Amniotic stem cell (primary cell): ENCODE measurements around the gene SNX9.
"Not testable (repeated sequence)": the region's sequence is repeated elsewhere in the genome, so short reads cannot be mapped to it uniquely, and the experiment has no call there.

Experiments used
- DNase-seq: peaks from one replicate; lab custom pipeline; 2025; lab: John Stamatoyannopoulos, UW

Gene SNX9

DNA sequence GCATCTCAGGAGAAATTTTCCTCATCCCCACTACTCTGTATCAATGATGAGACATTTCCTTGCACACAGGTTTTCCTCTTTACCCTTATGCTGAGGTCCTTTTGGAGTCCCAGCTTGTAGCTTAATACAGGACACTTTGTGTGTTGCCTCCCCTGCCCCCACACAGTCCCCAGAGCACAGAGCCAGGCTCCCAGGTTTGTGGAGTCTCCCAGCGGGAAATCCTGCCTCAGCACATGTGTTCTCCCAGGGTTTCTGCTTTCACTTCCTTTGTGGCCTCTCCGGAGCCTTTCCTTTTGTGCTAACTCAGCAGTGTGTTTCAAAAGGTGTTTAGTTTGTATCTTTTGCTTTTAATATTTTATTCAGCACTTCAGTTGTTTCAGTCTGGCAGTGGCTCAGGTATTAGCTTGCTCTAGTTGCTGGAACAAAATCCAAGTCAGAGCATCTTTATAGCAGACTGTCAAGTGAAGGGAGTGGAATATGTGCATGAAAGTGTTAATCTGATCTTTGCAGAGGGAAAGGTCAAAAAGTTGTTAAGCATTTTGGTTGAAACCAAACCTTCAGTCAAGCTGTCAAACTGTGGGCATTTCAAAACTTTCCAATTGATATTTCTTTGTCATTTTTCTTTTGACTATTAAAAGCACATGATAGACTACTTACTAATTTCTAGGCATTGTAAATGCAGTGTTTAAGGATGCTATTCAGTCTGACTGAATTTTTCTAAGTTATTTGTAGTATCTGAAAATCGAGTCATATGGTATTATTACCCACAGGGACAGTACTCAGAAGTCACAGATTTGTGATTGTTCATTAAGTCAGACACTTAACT lies 8.6 kb downstream of the SNX9 start:
- DNase-seq = no peak

DNA sequence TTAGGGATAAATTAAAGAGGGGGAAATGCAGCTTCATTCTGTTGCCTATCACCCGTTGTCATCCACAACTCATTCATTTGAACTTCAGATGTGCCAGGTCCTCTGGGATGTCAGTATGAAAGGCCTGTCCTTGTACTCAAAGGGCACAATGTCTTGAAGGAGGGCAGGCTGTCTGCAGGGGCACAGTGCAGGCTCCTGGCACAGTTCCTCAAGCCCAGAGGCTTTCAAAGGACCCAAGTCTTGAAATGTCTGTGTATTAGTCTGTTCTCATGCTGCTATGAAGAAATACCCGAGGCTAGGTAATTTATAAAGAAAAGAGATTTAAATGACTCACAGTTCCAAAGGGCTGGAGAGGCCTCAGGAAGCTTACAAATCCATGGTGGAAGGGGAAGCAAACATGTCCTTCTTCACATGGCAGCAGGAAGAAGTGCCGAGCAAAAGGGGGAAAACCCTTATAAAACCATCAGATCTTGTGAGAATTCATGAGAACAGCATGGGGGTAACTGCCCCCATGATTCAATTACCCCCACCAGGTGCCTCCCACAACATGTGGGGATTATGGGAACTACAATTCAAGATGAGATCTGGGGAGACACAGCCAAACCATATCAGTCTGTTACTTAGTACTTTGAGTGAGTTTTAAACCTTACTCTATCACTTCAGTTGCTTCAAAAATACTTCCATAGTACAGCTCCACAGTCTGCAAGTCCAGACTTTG lies 9.4 kb downstream of the SNX9 start:
- DNase-seq = no peak

DNA sequence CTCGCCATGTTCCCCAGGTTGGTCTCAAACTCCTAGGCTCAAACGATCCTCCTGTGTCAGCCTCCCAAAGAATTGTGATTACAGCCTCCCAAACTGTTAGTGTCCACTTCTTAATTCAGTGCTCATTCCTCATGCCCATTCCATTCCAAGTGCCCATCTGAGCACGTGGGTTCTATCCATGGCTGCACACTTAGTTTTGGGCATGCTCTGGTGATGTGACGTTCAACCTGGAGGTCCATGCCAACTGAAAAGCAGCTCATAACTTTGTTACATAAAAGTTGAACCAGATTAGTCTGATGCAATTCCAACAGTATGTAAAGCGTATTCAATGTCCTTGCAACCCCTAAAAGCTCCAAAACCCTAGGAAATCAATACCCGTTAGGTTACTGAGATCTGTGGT lies 11.5 kb downstream of the SNX9 start:
- no peak for DNase-seq

DNA sequence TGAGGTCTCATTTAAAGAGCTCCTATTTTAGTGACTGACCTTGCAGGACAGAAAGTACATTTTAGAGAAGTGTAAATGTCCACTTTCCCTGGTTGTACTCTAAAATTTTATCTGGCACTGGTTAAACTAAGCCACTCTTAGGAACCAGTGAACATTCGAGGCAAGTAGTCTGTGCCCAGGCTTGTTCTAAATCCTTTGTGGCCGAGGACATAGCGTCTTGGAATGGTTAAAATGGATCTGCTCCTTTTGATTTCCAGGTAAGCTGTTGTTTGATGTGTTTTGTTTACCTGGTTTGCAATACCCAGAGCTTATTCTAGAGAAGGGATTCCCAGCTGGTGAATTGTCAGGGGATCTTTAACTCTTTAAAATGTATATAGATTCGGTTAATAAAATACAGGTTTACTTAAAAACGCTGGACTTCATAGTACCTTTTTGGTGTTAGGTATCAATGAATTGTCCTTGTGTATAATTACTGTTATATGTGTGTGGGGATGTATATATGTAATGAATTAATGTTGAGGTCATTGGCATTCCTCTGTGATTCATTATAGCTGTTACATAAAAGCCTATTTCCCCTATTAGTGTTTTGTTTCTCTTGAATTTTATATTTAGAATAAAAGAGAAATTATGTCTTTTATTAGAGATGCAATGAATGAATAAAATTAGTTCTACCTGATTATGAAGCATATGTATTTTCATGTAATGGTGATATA lies 15.8 kb downstream of the SNX9 start:
- no peak for DNase-seq

DNA sequence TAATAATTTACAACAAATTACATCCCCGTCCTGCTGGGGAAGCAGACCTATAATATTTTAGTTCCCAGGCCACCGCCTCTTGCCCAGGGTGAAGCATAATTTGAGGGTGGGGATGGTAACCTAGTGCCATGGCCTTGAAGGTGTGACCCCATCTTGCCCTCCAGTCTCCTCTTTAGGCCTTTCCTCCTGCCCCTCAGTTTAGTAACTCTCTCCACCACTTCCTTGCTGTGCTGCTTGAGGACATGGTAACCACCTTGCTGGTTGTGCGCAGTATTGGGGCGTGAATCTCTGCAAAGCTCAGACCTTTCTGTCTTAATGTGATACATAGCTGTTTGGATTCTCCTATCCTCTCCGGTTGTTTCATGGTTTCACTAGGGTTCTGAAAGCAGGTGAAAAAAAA lies 16.6 kb downstream of the SNX9 start:
- DNase-seq = no peak

DNA sequence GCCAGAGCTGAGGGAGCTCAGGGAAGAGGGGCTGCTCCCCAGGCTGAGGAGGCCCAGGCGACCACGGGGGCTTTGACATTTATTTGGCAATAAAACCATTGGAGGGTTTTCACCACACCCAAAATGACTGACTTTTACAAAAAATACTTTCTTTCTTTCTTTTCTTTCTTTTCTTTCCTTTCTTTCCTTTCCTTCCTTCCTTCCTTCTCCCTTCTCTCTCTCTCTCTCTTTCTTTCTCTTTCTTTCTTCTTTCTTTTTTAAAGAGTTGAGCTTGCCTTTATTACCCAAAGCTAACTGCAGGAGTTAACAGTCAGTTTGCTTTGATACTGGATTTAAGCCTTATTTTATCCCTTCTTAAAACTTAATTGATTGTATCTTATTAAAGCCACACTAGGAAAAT lies 17.2 kb downstream of the SNX9 start:
- no peak for DNase-seq

DNA sequence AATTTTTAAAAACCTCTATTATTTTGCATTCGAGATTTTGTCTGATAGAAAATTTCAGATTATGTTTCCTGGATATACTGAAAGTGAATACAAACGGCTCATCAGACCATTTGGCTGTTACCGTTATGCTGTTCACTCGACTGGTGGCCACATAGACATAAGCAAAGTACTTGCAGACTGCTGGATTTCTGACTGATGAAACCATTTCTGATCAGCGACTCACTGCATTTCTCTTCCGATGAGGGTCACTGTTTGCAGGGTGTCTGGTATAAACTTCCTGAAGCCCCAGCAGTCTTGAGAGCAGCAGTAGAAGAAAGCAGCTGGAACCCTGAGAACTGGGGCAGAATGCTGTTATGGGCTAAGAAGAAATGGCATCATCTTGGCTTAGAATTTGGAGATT lies 17.7 kb downstream of the SNX9 start:
- DNase-seq = no peak

DNA sequence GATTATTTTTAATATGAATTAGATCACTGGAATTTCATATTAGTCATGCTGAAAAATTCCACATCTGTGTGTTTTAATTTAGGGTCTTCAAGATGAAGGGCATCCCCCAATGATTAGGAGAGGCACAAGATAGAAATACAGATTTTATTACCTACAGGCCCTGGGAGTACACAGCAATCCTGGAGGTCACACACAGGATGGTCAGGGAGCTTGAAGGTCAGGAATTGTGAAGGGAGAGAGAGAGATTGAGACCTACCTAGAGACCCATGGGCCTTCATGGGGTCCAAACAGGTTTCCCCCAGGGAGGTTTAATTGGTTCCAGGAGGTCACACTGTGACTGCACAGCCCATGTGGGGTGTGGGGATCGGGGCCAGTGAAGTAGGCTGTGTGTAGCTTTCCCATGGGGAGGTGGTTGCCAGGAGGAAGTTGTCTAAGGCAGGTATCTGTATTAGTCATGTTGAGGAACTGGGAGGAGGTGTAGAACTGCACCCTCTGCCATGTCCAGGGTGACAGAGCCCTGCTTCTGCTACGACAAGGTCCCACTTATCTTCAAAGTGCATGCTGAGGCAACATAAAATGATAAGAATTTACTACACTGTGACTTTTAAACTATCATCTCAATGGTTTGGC lies 18.3 kb downstream of the SNX9 start:
- DNase-seq = no peak

DNA sequence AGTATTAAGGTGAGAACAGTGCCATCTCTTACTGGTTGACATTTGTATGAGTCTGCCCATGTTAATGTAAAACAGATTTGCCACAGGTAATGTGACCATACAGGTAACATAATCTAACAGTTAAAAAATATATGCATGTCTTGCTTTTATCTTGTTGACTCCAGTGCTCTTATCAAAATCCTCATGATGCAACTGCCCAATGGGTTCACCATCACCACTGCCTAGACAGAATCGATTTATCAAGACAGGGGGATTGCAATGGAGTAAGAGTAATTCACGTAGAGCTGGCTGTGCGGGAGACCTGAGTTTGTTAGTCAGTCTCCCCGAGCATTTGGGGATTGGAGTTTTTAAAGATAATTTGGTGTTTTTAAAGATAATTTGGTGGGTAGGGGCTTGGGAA lies 19.2 kb downstream of the SNX9 start:
- DNase-seq = no peak

DNA sequence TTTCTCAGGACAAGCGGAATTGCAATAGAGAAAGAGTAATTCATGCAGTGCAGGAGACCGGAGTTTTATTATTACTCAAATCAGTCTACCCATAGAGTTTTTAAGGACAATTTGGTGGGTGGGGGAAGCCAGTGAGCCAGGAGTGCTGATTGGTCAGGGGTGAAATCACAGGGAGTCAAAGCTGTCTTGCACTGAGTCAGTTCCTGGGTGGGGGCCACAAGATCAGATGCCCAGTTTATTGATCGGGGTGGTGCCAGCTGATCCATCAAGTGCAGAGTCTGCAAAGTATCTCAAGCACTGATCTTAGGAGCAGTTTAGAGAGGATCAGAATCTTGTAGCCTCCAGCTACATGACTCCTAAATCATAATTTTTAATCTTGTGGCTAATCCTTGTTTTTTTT lies 21.1 kb downstream of the SNX9 start:
- DNase-seq = not testable (repeated sequence)

DNA sequence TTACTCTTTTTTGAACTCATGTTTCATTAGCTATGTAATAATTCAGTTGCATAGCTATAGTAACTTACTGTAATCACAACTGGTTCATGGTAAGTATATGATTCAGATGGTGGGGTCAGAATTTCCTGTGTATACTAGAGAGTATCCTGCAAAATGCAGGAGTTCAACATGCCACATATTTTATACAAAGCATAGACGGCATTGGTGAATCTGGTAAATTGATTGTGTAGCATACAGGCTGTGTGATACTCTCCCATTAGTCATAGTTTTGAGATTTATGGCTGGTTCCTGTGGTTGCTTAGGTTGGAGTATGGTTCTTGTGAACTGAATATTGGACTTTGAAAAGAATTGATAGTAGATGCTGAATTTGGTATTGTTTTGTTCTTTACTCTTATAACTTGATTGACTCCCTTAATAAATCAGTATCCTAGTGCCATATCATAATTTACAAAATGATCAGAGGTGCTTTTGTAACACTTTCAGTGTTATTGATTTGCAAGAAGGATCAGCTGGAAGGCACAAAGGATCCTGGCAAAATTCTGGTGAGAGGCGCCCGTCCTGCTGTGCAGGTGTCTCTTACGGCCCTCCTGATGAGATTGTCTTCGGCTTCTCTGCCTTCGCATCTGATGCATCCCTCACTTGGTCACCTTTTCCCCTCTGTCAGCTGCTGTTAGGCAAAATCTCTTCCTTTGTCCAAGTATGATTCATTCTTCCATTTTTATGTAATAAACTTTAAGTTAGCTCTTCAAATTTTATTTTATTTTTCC lies 22.6 kb downstream of the SNX9 start:
- DNase-seq = no peak

DNA sequence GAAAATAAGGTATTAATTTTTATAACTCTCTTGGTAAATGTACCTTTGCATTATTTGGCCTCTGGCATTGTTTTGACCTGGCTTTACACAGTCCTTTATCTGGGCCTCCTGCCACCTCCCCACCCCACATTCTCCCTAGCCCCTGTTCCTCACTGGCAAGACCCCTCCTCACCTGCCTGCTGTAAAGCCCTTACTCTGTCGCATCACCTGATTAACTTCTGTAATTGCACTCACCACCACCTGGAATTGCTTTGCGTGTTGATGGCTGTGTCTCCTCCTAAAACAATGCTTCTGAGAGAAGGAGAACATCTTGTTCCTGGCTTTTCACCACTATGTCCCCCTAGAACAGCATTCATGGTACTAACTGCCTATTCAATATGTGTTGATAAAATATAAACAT lies 24.8 kb downstream of the SNX9 start:
- no peak for DNase-seq

DNA sequence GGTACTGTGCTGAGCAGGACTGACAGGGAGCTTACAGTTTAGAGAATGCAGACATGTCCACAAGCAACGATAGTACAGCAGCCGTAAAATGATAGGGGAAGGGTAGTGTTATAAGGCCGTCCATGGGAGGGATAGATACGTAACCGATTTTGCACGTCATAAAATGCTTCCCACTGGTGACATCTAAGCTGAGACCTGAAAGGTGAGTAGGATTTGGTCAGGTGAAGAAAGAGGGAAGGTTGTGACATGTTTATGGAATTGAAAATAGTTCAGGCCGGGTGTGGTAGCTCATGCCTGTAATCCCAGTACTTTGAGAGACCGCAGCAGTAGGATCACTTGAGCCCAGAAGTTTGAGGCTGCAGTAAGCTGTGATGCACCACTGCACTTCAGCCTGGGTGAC lies 25.6 kb downstream of the SNX9 start:
- DNase-seq = no peak

DNA sequence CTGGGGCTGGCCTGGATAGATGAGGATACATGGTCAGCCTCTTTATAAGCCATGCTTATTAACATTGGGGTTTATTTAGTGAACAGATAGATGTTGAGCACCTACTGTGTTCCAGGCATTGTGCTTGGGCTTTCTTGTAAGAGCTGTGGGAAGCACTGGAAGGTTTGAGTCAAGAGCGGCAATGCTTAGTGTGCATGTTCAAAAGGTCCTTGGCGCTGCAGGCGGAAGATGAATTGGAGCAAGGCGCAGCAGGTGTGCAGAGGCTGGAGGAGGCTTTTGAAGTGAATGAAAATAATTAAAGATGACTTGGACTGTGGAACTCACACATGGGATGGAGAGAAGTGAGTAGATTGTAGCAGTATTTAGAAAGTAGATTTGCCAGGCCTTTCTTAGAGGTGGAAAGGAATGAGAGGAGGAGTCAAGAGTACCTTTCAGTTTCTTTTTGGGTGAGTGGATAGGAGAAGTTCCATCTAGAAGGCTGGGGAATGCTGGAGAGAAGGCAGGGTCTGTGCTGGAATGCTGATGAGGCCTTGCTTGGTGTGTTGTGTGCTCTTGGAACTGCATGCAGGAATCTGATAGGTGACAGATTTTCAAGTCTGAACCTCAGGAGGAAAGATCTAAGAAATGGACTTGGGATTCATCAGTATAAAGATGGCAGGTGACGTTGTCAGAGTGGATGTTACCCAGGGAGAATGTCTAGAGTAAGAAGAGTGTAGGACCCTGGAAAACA lies 26.4 kb downstream of the SNX9 start:
- DNase-seq = no peak

DNA sequence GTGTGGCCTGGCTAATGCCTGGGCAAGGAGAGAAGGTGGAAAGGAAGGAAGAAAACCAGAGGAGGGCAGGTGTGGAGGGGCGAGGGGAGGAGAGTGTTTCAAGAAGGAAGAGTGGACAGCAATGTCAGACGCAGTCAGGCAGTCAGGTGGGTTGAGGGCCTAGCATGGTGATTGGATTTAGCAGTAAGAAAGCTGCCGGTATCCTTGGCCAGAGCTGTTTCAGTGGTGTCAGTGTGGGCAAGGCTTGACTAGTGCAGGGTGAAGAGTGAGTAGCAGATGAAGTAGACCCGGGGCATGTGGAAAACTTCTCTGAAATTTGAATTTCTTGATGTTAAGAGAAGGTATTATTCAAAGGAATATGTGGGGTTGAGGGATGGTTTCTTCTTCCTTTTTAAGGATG lies 27.0 kb downstream of the SNX9 start:
- no peak for DNase-seq

DNA sequence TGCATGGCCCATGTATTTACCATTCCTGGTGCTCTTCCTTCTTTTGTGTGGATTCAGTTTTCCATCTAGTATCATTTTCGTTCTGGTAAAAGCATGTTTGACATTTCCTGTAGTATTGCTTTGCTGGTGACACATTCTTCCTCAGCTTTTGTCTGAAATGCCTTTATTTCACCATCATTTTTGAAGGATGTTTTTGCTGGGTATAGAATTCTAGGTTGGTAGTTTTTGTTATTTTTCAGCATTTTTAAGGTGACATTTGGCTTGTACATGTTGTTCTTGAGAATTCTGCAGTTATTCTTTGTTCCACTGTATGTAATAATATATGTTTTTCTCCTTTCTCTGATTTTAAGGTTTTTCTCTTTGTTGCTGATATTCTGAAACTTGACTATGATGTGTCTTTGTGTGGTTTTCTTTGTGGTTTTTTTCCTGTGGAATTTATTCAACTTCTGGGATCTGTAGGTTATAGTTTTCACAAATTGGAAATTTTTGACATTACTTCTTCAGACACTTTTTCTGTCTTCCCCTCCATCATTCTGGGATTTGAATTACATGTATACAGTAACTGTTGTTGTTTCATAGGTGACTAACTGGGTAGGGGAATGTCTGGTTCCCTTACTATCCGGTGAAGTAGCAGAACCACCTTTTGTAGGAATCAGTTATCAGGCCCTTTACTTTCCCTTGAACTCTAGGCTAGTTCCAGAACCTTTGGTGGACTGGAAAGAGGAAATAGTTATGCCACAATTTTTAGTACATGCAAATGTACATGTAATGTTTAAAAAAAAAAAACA lies 30.2 kb downstream of the SNX9 start:
- DNase-seq = no peak

DNA sequence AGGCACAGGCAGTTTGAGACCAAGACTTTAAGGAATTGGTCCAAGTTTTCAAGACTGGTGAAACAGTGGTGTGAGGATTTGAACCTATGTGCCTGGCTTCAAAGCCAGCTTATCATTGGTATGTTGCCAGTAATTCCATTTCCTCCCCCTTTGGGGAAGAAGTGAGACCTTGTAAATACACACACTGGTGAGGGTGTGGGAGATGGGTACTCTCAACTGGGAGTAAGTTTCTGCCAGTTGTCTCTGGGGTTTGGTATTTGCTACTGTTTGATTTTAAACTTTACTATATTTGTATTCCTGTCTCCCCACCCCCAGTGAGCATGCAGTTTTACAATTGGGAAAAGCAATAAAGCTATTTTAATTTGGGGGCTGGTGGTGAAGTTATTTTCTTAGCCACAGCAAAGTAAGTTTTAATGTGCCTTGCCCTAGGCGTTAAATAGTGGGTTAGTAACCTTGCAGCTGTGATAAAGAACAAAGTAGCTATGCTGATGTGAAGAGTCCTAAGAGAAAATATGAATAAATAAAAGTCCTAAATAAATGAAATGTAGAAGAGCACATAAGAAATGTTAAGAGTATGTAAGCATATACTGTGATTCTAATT lies 31.0 kb downstream of the SNX9 start:
- DNase-seq = no peak

DNA sequence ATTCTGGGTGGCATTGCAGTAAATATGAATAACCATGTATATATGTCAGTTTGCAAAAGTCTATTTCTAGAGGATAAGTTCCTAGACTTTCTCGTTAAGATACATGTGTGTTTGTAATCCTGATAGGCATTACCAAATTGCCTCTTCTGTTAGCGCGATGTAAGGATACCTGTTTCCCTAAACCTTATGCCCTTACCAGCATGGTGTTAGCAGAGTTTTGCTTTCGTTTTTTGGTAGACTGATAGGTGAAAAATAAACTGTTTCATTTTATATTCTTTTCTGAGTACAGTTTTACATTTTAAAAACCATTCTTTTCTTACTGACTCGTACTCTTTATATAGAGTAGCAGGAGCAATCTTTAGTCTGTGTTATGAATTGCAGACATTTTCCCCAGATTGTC lies 32.3 kb downstream of the SNX9 start:
- no peak for DNase-seq

DNA sequence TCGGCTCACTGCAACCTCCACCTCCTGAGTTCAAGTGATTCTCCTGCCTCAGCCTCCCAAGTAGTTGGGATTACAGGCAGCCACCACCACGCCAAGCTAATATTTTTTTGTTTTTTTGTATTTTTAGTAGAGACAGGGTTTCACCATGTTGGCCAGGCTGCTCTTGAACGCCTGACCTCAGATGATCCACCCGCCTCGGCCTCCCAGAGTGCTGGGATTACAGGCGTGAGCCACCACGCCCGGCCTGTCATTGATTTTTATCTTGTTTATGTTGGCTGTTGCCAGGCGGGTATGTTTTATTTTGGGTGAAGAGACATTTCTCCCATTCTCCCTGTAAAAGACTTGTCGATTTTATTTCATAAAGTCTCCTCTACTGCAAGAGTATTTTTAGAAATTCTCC lies 32.8 kb downstream of the SNX9 start:
- not testable (repeated sequence) for DNase-seq

DNA sequence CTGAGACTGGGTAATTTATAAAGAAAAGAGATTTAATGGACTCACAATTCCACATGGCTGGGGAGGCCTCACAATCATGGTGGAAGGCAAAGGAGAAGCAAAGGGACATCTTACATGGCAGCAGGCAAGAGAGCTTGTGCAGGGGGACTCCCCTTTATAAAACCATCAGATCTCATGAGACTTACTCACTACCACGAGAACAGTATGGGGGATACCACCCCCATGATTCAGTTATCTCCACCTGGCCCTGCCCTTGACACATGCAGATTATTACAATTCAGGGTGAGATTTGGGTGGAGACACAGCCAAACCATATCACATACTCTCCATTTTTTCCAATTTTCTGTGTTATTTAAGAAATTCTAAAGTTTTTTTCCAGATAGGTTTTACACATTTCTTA lies 35.6 kb downstream of the SNX9 start:
- not testable (repeated sequence) for DNase-seq
